HepG2 (cell line): ENCODE data around the gene LYRM4.

ENCODE experiments used
- ESRRA ChIP-seq: sonication (generic); formaldehyde crosslinking; IDR thresholded peaks from 2 replicates; pipeline ENCODE4 v1.5.1; 2020; ENCODE audit warnings: mild to moderate bottlenecking, low read depth, missing genetic modification reagents
- EZH2 ChIP-seq: conservative IDR thresholded peaks from 2 replicates; pipeline ENCODE4 v1.6.1; 2012; ENCODE audit warnings: mild to moderate bottlenecking, low read depth, low read length, moderate library complexity
- FOXA1 ChIP-seq, 2 experiments: fragments of 450-650 bp in 1 of 2; sonication (generic) in 1 of 2; formaldehyde crosslinking in 1 of 2; IDR thresholded peaks; 2 replicates each; pipeline versions ENCODE4 v1.4.0 to v1.6.1; 2016 to 2020; ENCODE audit warnings: missing genetic modification reagents in 1 of 2
- MTA3 ChIP-seq: sonication (generic); formaldehyde crosslinking; IDR thresholded peaks from 2 replicates; pipeline ENCODE4 v1.4.0; 2020; ENCODE audit warnings: missing genetic modification reagents
- ZNF589 ChIP-seq: sonication (generic); formaldehyde crosslinking; conservative IDR thresholded peaks from 2 replicates; pipeline ENCODE4 v1.8.0; 2022; ENCODE audit warnings: mild to moderate bottlenecking, moderate library complexity, missing genetic modification reagents
- TF ChIP-seq, protein P1 (sequence below): sonication (generic); formaldehyde crosslinking; IDR thresholded peaks from 2 replicates; pipeline ENCODE4 v1.4.0; 2020; ENCODE audit warnings: missing genetic modification reagents
- TF ChIP-seq, protein P2 (sequence below), 2 experiments: IDR thresholded peaks; 2 replicates each; pipeline ENCODE4 v1.6.1; 2011 to 2012; ENCODE audit warnings: low read length in 2 of 2, borderline replicate concordance in 1 of 2, low read depth in 1 of 2, mild to moderate bottlenecking in 1 of 2, moderate library complexity in 1 of 2
- TF ChIP-seq, protein P3 (sequence below): sonication (generic); formaldehyde crosslinking; conservative IDR thresholded peaks from 2 replicates; pipeline ENCODE4 v1.4.0; 2020; ENCODE audit warnings: missing genetic modification reagents

DNA sequence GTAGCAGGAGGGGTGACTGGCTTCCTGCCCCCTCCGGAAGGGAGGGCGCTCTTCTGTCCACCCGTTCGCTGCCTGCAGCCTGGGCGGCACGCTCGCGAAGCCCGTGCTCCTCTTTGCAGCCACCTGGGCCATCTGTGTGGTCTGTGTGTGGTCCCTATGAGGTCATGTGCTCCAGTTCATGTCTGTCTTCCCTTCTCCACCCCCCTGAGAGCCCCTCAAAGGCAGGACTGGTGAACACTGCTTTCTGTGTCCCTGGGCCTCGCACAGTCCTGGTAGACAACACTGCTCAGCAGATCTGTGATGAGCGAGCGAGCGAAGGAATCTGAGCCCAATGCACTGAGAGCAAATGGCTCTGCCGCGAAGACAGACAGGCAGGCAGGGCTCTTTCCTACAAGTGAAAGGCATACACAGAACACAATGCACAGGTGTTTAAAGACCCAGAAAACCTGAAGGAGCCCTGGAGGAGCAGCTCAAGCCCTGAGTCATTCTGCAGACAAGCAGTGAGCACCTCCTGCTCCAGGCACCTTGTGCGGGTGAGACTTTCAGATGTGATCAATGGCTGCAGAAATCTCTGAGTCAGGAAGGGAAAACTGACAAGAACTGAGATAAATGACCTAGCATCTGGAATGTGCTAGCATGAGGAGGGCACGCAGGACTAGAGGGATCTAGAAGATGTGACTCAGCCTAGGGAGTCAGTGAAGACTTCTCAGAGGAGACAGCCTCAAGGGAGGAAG, 148.5 kb downstream of the LYRM4 start:
- no peak for TF ChIP-seq ZNF589 (CRISPR knock-in tag)
- TF ChIP-seq MTA3 (CRISPR knock-in tag) = no peak
- TF ChIP-seq, protein P1, sequence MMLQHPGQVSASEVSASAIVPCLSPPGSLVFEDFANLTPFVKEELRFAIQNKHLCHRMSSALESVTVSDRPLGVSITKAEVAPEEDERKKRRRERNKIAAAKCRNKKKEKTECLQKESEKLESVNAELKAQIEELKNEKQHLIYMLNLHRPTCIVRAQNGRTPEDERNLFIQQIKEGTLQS = no peak
- no peak for TF ChIP-seq EZH2
- TF ChIP-seq, protein P2, sequence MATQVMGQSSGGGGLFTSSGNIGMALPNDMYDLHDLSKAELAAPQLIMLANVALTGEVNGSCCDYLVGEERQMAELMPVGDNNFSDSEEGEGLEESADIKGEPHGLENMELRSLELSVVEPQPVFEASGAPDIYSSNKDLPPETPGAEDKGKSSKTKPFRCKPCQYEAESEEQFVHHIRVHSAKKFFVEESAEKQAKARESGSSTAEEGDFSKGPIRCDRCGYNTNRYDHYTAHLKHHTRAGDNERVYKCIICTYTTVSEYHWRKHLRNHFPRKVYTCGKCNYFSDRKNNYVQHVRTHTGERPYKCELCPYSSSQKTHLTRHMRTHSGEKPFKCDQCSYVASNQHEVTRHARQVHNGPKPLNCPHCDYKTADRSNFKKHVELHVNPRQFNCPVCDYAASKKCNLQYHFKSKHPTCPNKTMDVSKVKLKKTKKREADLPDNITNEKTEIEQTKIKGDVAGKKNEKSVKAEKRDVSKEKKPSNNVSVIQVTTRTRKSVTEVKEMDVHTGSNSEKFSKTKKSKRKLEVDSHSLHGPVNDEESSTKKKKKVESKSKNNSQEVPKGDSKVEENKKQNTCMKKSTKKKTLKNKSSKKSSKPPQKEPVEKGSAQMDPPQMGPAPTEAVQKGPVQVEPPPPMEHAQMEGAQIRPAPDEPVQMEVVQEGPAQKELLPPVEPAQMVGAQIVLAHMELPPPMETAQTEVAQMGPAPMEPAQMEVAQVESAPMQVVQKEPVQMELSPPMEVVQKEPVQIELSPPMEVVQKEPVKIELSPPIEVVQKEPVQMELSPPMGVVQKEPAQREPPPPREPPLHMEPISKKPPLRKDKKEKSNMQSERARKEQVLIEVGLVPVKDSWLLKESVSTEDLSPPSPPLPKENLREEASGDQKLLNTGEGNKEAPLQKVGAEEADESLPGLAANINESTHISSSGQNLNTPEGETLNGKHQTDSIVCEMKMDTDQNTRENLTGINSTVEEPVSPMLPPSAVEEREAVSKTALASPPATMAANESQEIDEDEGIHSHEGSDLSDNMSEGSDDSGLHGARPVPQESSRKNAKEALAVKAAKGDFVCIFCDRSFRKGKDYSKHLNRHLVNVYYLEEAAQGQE (IDR thresholded peaks at IDR 0.05; ENCODE audit: borderline replicate concordance in 1 of 2, low read depth in 1 of 2, low read length in 2 of 2) = no peak
- TF ChIP-seq FOXA1 (IDR thresholded peaks at IDR 0.05) = no peak
- no peak for TF ChIP-seq FOXA1 (CRISPR knock-in tag; IDR thresholded peaks at IDR 0.05)
- no peak for TF ChIP-seq ESRRA (CRISPR knock-in tag)
- TF ChIP-seq, protein P3, sequence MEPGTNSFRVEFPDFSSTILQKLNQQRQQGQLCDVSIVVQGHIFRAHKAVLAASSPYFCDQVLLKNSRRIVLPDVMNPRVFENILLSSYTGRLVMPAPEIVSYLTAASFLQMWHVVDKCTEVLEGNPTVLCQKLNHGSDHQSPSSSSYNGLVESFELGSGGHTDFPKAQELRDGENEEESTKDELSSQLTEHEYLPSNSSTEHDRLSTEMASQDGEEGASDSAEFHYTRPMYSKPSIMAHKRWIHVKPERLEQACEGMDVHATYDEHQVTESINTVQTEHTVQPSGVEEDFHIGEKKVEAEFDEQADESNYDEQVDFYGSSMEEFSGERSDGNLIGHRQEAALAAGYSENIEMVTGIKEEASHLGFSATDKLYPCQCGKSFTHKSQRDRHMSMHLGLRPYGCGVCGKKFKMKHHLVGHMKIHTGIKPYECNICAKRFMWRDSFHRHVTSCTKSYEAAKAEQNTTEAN (CRISPR knock-in tag) = no peak
